B cell (primary cell): ENCODE measurements around the gene COL10A1. TPM values are rescaled to one million over a fixed set of nuclear protein-coding genes. Genes with fewer than 3 reads are reported as not detected.

Experiments
- ATAC-seq: fragments of 200-7000 bp; cut with Tn5 transposase; one replicate; pipeline ENCODE4 v1.10.0; 2021; ENCODE audit warnings: low read depth, mild to moderate bottlenecking, moderate number of reproducible peaks, moderate library complexity
- CTCF ChIA-PET: fragments of 350-600 bp; sonication (Branson Sonifier 250); formaldehyde crosslinking; loops from one replicate; lab custom pipeline; 2021; ENCODE audit warnings: antibody characterized with exemption, inconsistent platforms; lab: Charles Lee
- POLR2A ChIA-PET: fragments of 350-600 bp; sonication (Branson Sonifier 250); formaldehyde crosslinking; loops from one replicate; lab custom pipeline; 2021; ENCODE audit warnings: antibody characterized with exemption; lab: Charles Lee
- DNase-seq: peaks from one replicate; pipeline ENCODE4 v3.0.0; 2013
- H2AFZ ChIP-seq: 2 replicates; pipeline ENCODE4 v1.6.1; 2012; ENCODE audit warnings: mild to moderate bottlenecking, low read depth, low read length; ENCODE audit not compliant: insufficient read depth, poor library complexity, severe bottlenecking
- H3K27ac ChIP-seq, 2 donors: 1 replicate in 1 of 2; 2 replicates in 1 of 2; pipeline ENCODE4 v1.5.1; 2012 to 2013; ENCODE audit warnings: low read length in 2 of 2, mild to moderate bottlenecking in 2 of 2, moderate library complexity in 1 of 2
- H3K27me3 ChIP-seq, 4 experiments: fragments of 200-600 bp in 1 of 4; sonication (generic) in 1 of 4; replicated peaks in 1 of 4; 1 replicate in 2 of 4; 2 replicates in 2 of 4; pipeline versions ENCODE4 v1.6.1 to v1.7.0; 2013 to 2016; ENCODE audit warnings: low read length in 3 of 4, mild to moderate bottlenecking in 2 of 4, mixed read lengths in 1 of 4, moderate library complexity in 1 of 4; ENCODE audit not compliant: insufficient read depth in 4 of 4, control insufficient read depth in 3 of 4; ENCODE audit errors: control extremely low read depth in 1 of 4
- H3K36me3 ChIP-seq, 2 experiments: replicated peaks in 1 of 2; 1 replicate in 1 of 2; 2 replicates in 1 of 2; pipeline versions ENCODE4 v1.6.1 to v1.7.1; 2013; ENCODE audit warnings: low read length in 1 of 2; ENCODE audit not compliant: insufficient read depth in 2 of 2, control insufficient read depth in 1 of 2; ENCODE audit errors: control extremely low read depth in 1 of 2, extremely low read depth in 1 of 2
- H3K4me1 ChIP-seq, 2 donors: fragments of 200-600 bp in 1 of 2; sonication (generic) in 1 of 2; 1 replicate in 1 of 2; 2 replicates in 1 of 2; pipeline versions ENCODE4 v1.5.1 to v1.6.1; 2013 to 2017; ENCODE audit warnings: low read length in 2 of 2; ENCODE audit not compliant: control insufficient read depth in 2 of 2, insufficient read depth in 2 of 2
- H3K4me2 ChIP-seq: replicated peaks from 2 replicates; pipeline ENCODE3; 2012; ENCODE audit warnings: mild to moderate bottlenecking, low read depth, low read length; ENCODE audit not compliant: poor library complexity, severe bottlenecking
- H3K4me3 ChIP-seq, 5 experiments: fragments of 200-600 bp in 1 of 5; sonication (generic) in 1 of 5; 1 replicate in 3 of 5; 2 replicates in 2 of 5; pipeline versions ENCODE4 v1.5.1 to v1.7.0; 2011 to 2016; ENCODE audit warnings: low read length in 4 of 5, mild to moderate bottlenecking in 4 of 5, low read depth in 2 of 5, control low read depth in 1 of 5, moderate library complexity in 1 of 5; ENCODE audit not compliant: insufficient read depth in 1 of 5; ENCODE audit errors: control extremely low read depth in 1 of 5, extremely low read depth in 1 of 5
- H3K79me2 ChIP-seq: fragments of 200-600 bp; sonication (generic); one replicate; pipeline ENCODE4 v1.6.0; 2016; ENCODE audit warnings: low read length; ENCODE audit not compliant: control insufficient read depth, insufficient read depth
- H3K9ac ChIP-seq: fragments of 200-600 bp; sonication (generic); 2 replicates; pipeline ENCODE4 v1.6.1; 2017; ENCODE audit warnings: mild to moderate bottlenecking, low read length, moderate library complexity
- H3K9me3 ChIP-seq, 3 donors: one replicate each; pipeline versions ENCODE4 v1.6.1 to v1.7.1; 2013; ENCODE audit warnings: low read length in 2 of 3; ENCODE audit not compliant: control insufficient read depth in 2 of 3, insufficient read depth in 1 of 3; ENCODE audit errors: control extremely low read depth in 1 of 3
- H4K20me1 ChIP-seq: 2 replicates; pipeline ENCODE4 v1.6.0; 2012; ENCODE audit warnings: mild to moderate bottlenecking, low read length; ENCODE audit not compliant: insufficient read depth, control insufficient read depth, poor library complexity, severe bottlenecking
- H3K27ac Mint-ChIP-seq: one replicate; pipeline ENCODE4 v1.8.0; 2021; ENCODE audit warnings: mixed read lengths
- H3K27me3 Mint-ChIP-seq: one replicate; pipeline ENCODE4 v1.8.0; 2021; ENCODE audit warnings: mixed read lengths
- H3K4me1 Mint-ChIP-seq: one replicate; pipeline ENCODE4 v1.8.0; 2021; ENCODE audit warnings: mixed read lengths
- H3K4me3 Mint-ChIP-seq: one replicate; pipeline ENCODE4 v1.8.0; 2021; ENCODE audit warnings: mixed read lengths
- H3K9me3 Mint-ChIP-seq: one replicate; pipeline ENCODE4 v1.8.0; 2022; ENCODE audit warnings: mixed read lengths; ENCODE audit not compliant: insufficient read depth
- CTCF ChIP-seq: fragments of 200-600 bp; IDR thresholded peaks from one replicate; pipeline ENCODE4 v1.8.0; 2022; ENCODE audit warnings: antibody characterized with exemption, mild to moderate bottlenecking
- EZH2 ChIP-seq: IDR thresholded peaks from 2 replicates; pipeline ENCODE4 v1.6.1; 2012; ENCODE audit warnings: borderline replicate concordance, low read depth, mild to moderate bottlenecking, moderate library complexity, low read length; ENCODE audit not compliant: insufficient read depth, poor library complexity, severe bottlenecking
- WGBS: methylation state at CpG from one replicate; pipeline ENCODE4 v1.1.5; 2013; ENCODE audit warnings: missing lambda C conversion rate; ENCODE audit not compliant: insufficient coverage; 5-methylcytosine and 5-hydroxymethylcytosine counted together
- intact Hi-C: fragments of 100-400 bp; cut with micrococcal nuclease; formaldehyde crosslinking; loops from one replicate; pipeline ENCODE4 v1.10.0; 2022
- polyA plus RNA-seq: library from polyadenylated mRNA; depleted of rRNA; stranded (reverse); fragments of >200 nt; gene quantifications from 2 replicates; pipeline ENCODE4 v1.2.3, GENCODE V29; 2012
- total RNA-seq, 2 donors: library from RNA; stranded (reverse); fragments of 120-200 nt in 1 of 2; gene quantifications; 1 replicate in 1 of 2; 2 replicates in 1 of 2; pipeline versions ENCODE4 v1.2.3 to v1.2.4, GENCODE V29; 2013 to 2022

COL10A1 gene
- total and polyA plus RNA-seq, 2 donors (not counting 1 experiment from before 2014, with no cell fraction given): not detected

GRCh38 chr6:116115781-116116180 lies 10.2 kb downstream of the COL10A1 start:
- Mint-ChIP-seq H3K27ac (no peak overlapping the region), H3K9me3 (no peaks in the 10 kb centered on the region), H3K4me1 (no peaks in the 10 kb centered on the region), H3K27me3 (no peaks in the 10 kb centered on the region), H3K4me3 (no peak overlapping the region)
- Histone ChIP-seq H2AFZ (no peak overlapping the region), H3K4me2 (no peak overlapping the region), H3K9me3 (no peaks in the 10 kb centered on the region), H3K27me3 (no peaks in the 10 kb centered on the region), H3K27ac (no peak overlapping the region), H4K20me1 (peaks cover 4% of the 10 kb centered on the region), H3K4me1 (no peaks in the 10 kb centered on the region), H3K9ac (no peak overlapping the region), H3K79me2 (no peaks in the 10 kb centered on the region), H3K4me3 (no peak overlapping the region), H3K36me3 (peaks cover 5 to 67% of the 10 kb centered on the region in 2 experiments)
- DNase-seq (no peak), ATAC-seq (no peak)
- intact Hi-C loops: no loop called here
- WGBS: no CpG with 5 or more reads among the region's 2 CpGs
- no peak for TF ChIP-seq EZH2
- TF ChIP-seq CTCF: no peak
- POLR2A ChIA-PET: no interaction called here
- CTCF ChIA-PET: no interaction called here

- no peaks in the 10 kb centered on the region for H3K9me3 Mint-ChIP-seq
- Histone ChIP-seq H2AFZ (no peak overlapping the region), H3K9ac (no peak overlapping the region), H3K27me3 (no peaks in the 10 kb centered on the region), H3K9me3 (no peaks in the 10 kb centered on the region), H3K27ac (no peak overlapping the region), H3K79me2 (no peaks in the 10 kb centered on the region), H3K4me2 (no peak overlapping the region), H3K4me3 (no peak overlapping the region), H3K36me3 (peaks cover 2 to 78% of the 10 kb centered on the region in 2 experiments), H3K4me1 (no peaks in the 10 kb centered on the region), H4K20me1 (peaks cover 4% of the 10 kb centered on the region)
- no peak overlapping the region for H3K27ac Mint-ChIP-seq
- H3K4me3 Mint-ChIP-seq: no peak overlapping the region
- ATAC-seq: no peak
- ChIA-PET CTCF (interaction anchor here (1.0 to 3.1 kb wide), 5 partner anchors 12 to 450 kb away, joined by 3 to 29 read pairs (median 8); partner anchors contain the start of gene NT5DC1), POLR2A (no interaction called here)
- 80% methylated on average over 1 of the region's 2 CpGs for WGBS
- TF ChIP-seq CTCF (no peak), EZH2 (no peak)
- no peaks in the 10 kb centered on the region for H3K4me1 Mint-ChIP-seq
- no peak for DNase-seq
- intact Hi-C loops: no loop called here
- no peaks in the 10 kb centered on the region for H3K27me3 Mint-ChIP-seq
Measured at GRCh38 chr6:116113386-116113785, 12.5 kb downstream of the COL10A1 start.
